ENCODE data around the gene TAS2R40. TPM values are rescaled to one million over a fixed set of nuclear protein-coding genes. Genes with fewer than 3 reads are reported as not detected.

Gene TAS2R40
- total and polyA plus RNA-seq, 11 donors = not detected

DNA sequence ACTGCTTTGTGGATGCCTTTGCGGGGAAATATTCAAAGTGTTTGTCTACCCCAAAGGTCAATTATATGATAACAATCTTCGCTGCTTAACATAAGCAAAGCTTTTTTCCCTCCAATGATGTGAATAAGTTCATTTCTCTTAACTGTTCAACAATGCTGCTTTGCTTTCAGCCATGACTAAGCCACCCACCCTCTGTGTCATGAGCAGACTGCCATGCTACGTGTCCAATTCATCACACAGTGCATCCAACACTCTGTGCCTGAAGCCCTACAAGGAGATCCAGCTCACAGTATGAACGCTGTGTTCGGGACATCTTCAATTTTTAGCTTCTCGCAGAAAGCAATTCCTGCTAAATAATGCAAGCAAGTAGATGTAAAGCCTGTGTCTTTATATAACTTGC lies 5.7 kb upstream of the TAS2R40 start:
- no peak for DNase-seq
- peaks cover 0 to 5% (median 0%) of the 10 kb centered on the region in 12 donors for H3K9me3 ChIP-seq
- H3K36me3 ChIP-seq = no peaks in the 10 kb centered on the region
- ATAC-seq = no peak
- H3K27ac ChIP-seq = no peak overlapping the region
- intact Hi-C loops (cut with DNase I) = loop anchor here in 6 of 10 donors (5.0 to 10.0 kb wide), 3 partner anchors 361 to 611 kb away; partner anchors contain the start of gene EPHB6 (in 4 of the 6)
- no peak for TF ChIP-seq POLR2A (IDR thresholded peaks at IDR 0.05)
- TF ChIP-seq, protein P1, sequence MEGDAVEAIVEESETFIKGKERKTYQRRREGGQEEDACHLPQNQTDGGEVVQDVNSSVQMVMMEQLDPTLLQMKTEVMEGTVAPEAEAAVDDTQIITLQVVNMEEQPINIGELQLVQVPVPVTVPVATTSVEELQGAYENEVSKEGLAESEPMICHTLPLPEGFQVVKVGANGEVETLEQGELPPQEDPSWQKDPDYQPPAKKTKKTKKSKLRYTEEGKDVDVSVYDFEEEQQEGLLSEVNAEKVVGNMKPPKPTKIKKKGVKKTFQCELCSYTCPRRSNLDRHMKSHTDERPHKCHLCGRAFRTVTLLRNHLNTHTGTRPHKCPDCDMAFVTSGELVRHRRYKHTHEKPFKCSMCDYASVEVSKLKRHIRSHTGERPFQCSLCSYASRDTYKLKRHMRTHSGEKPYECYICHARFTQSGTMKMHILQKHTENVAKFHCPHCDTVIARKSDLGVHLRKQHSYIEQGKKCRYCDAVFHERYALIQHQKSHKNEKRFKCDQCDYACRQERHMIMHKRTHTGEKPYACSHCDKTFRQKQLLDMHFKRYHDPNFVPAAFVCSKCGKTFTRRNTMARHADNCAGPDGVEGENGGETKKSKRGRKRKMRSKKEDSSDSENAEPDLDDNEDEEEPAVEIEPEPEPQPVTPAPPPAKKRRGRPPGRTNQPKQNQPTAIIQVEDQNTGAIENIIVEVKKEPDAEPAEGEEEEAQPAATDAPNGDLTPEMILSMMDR (IDR thresholded peaks at IDR 0.05) = no peak
- H3K27me3 ChIP-seq = peaks cover 0 to 4% (median 0%) of the 10 kb centered on the region in 9 donors
- no peak overlapping the region for H3K4me3 ChIP-seq
- no peaks in the 10 kb centered on the region for H3K4me1 ChIP-seq
- WGBS, 4 donors = 88 to 93% (median 91%) methylated on average over 6 of the region's 6 CpGs

DNA sequence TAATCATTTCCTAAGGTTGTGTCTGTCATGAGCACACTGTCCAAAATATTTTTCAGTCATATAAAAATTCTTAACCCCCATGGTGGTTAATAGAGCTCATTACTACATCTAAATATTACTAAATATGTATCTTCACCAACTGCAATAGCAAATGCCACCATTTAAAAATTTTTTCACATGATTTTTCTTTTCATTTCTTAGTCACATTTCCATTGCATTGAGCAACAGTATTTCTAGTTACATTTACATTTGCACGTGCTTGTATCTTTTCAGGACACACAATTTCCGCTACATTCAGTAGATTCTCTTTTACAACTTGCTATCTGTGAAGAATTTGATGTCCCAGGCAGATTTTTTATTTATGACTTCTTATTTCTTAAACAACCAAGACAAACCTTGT lies 5.2 kb upstream of the TAS2R40 start:
- Histone ChIP-seq H3K36me3 (no peaks in the 10 kb centered on the region), H3K27ac (no peak overlapping the region), H3K4me3 (no peak overlapping the region), H3K4me1 (no peaks in the 10 kb centered on the region), H3K27me3 (peaks cover 0 to 4% (median 0%) of the 10 kb centered on the region in 9 donors), H3K9me3 (peaks cover 0 to 5% (median 0%) of the 10 kb centered on the region in 12 donors)
- WGBS, 4 donors = 82 to 94% (median 86%) methylated on average over 2 of the region's 2 CpGs
- intact Hi-C loops (cut with DNase I) = loop anchor here in 6 of 10 donors (5.0 to 10.0 kb wide), 3 partner anchors 362 to 612 kb away; partner anchors contain the start of gene EPHB6 (in 4 of the 6)
- TF ChIP-seq, protein P1 (IDR thresholded peaks at IDR 0.05) = no peak
- TF ChIP-seq POLR2A (IDR thresholded peaks at IDR 0.05) = no peak
- ATAC-seq (no peak), DNase-seq (no peak)

DNA sequence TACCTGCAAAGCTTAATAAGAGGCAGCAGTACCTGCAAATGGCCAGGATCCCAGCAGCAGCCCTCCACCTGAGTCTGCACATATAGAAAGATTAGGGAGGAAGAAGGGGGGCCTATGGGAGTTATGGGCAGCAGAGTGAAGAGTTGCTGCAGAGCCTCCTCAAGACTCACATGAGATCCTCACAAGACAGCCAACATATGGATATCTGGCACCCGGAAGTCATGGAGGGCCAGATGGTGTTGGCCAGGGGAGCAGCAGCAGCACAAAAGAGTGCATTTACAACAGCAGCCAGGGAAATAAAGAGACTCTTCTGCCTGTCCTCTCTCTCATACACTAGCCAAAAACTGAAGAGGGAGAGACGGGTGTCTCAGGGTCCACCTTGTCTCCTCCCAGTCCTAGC lies 4.0 kb upstream of the TAS2R40 start:
- Histone ChIP-seq H3K27me3 (peaks cover 0 to 5% (median 0%) of the 10 kb centered on the region in 9 donors), H3K36me3 (no peaks in the 10 kb centered on the region), H3K9me3 (no peaks in the 10 kb centered on the region), H3K27ac (no peak overlapping the region), H3K4me3 (no peak overlapping the region), H3K4me1 (peaks cover 0 to 9% (median 0%) of the 10 kb centered on the region in 12 donors)
- intact Hi-C loops (cut with DNase I) = loop anchor here in 6 of 10 donors (5.0 to 10.0 kb wide), 3 partner anchors 363 to 613 kb away; partner anchors contain the start of gene EPHB6 (in 4 of the 6)
- ATAC-seq (no peak), DNase-seq (no peak)
- no peak for TF ChIP-seq POLR2A (IDR thresholded peaks at IDR 0.05)
- TF ChIP-seq, protein P1 (IDR thresholded peaks at IDR 0.05) = no peak
- WGBS, 4 donors = 71 to 83% (median 80%) methylated on average over 2 of the region's 2 CpGs

DNA sequence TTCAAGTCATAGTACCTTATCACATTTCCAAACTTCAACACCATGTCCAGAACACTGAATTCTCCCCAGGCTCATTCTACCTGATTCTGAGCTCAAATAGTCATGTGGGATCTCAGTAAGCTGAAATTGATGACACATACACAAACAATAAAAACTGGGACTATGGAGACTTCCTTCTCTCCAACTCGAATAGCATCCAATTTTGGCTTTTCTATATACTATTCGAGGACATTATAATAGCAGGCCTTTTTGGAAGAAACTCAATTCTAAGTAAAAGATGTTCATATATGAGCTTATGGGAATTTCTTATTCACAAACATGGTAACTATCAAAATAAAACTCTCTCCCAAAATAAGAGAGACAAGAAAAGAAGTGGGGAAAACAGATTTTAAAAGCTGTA lies 551 bp upstream of the TAS2R40 start:
- intact Hi-C loops (cut with DNase I) = no loop called here
- ATAC-seq (no peak), DNase-seq (no peak)
- peaks cover 0 to 11% (median 0%) of the 10 kb centered on the region in 9 donors for H3K27me3 ChIP-seq
- TF ChIP-seq POLR2A (IDR thresholded peaks at IDR 0.05) = no peak
- TF ChIP-seq, protein P1 (IDR thresholded peaks at IDR 0.05) = no peak
- peaks cover 0 to 9% (median 0%) of the 10 kb centered on the region in 12 donors for H3K4me1 ChIP-seq
- WGBS, 4 donors = 55 to 73% (median 68%) methylated on average over 2 of the region's 2 CpGs
- no peaks in the 10 kb centered on the region for H3K36me3 ChIP-seq
- H3K9me3 ChIP-seq = no peaks in the 10 kb centered on the region
- no peak overlapping the region for H3K27ac ChIP-seq
- no peak overlapping the region for H3K4me3 ChIP-seq

All from heart left ventricle (tissue), 16 donors.